ENCODE measurements around the gene NCLN. TPM values are rescaled to one million over a fixed set of nuclear protein-coding genes. Genes with fewer than 3 reads are reported as not detected.

NCLN gene
- polyA plus RNA-seq, 3 donors: 28.6 to 60.9 (median 34.5) TPM

DNA sequence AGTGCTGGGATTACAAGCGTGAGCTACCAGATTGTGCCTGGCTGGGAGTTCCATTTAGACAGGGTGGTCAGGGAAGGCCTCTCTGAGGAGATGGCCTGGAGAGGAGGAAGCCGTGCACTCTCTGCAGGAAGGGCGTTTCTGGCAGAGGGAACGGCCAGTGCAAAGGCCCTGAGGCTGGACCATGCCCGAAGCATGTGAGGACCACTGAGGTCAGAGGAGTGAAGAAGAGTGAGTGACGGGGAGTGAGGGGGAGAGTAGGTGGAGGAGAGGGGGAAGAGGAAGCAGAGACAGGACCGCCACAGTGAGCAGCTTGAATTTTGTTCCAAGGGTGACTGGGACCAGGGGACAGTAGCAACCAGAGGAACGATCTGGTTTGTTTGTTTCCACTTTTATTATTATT lies 71.3 kb downstream of the NCLN start:
- Mint-ChIP-seq H3K4me3 (no peak overlapping the region), H3K36me3 (no peaks in the 10 kb centered on the region), H3K27ac (no peak overlapping the region), H3K9me3 (peaks cover 3 to 13% (median 8%) of the 10 kb centered on the region in 7 donors), H3K27me3 (ENCODE audit: low read depth in 3 of 3) (peaks cover 5 to 8% (median 7%) of the 10 kb centered on the region in 3 donors), H3K4me1 (no peaks in the 10 kb centered on the region)
- Histone ChIP-seq H3K27ac (ENCODE audit: low read depth in 1 of 2, low read length in 2 of 2) (no peak overlapping the region), H3K36me3 (replicated peaks in 1 of 2; ENCODE audit: control insufficient read depth in 1 of 2, insufficient read depth in 2 of 2, low read length in 2 of 2) (no peaks in the 10 kb centered on the region), H4K20me1 (ENCODE audit: insufficient read depth, low read length) (no peaks in the 10 kb centered on the region), H2AFZ (ENCODE audit: insufficient read depth, low read depth, low read length, poor library complexity, severe bottlenecking) (no peak overlapping the region), H3K4me2 (replicated peaks; ENCODE audit: extremely low read depth, low read length, poor library complexity, severe bottlenecking) (no peak overlapping the region), H3K4me1 (ENCODE audit: control insufficient read depth in 1 of 2, insufficient read depth in 2 of 2, low read length in 2 of 2) (no peaks in the 10 kb centered on the region), H3K9ac (ENCODE audit: insufficient read depth, low read length, poor library complexity, severe bottlenecking) (no peak overlapping the region), H3K9me3 (replicated peaks in 1 of 2; ENCODE audit: control insufficient read depth in 1 of 2, insufficient read depth in 1 of 2, low read length in 2 of 2) (peaks cover 5 to 9% of the 10 kb centered on the region in 2 donors), H3K79me2 (ENCODE audit: insufficient read depth, low read length) (no peaks in the 10 kb centered on the region), H3K4me3 (replicated peaks in 1 of 3; ENCODE audit: low read depth in 2 of 3, low read length in 3 of 3) (no peak overlapping the region), H3K27me3 (ENCODE audit: control insufficient read depth in 2 of 2, insufficient read depth in 2 of 2, low read length in 2 of 2) (peaks cover 0 to 4% of the 10 kb centered on the region in 2 donors)
- WGBS (ENCODE audit: insufficient coverage): 89% methylated on average over 6 of the region's 8 CpGs
- TF ChIP-seq, protein P1, sequence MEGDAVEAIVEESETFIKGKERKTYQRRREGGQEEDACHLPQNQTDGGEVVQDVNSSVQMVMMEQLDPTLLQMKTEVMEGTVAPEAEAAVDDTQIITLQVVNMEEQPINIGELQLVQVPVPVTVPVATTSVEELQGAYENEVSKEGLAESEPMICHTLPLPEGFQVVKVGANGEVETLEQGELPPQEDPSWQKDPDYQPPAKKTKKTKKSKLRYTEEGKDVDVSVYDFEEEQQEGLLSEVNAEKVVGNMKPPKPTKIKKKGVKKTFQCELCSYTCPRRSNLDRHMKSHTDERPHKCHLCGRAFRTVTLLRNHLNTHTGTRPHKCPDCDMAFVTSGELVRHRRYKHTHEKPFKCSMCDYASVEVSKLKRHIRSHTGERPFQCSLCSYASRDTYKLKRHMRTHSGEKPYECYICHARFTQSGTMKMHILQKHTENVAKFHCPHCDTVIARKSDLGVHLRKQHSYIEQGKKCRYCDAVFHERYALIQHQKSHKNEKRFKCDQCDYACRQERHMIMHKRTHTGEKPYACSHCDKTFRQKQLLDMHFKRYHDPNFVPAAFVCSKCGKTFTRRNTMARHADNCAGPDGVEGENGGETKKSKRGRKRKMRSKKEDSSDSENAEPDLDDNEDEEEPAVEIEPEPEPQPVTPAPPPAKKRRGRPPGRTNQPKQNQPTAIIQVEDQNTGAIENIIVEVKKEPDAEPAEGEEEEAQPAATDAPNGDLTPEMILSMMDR (IDR thresholded peaks at IDR 0.05): no peak
- intact Hi-C loops (cut with micrococcal nuclease): no loop called here
- no peak for DNase-seq

Other genes with a start within 250 kb of the NCLN start
- 1 to 10 TPM in 2 of 3 donors, under 1 TPM in 1; 0.30 to 2.7 (median 1.0) TPM for gene ZNF77, start 241.0 kb upstream of the NCLN start, polyA plus RNA-seq
- gene TLE6, start 208.4 kb upstream of the NCLN start, polyA plus RNA-seq: not detected
- not detected for gene TLE2, start 156.7 kb upstream of the NCLN start, polyA plus RNA-seq
- 100 to 1,000 TPM in 1 of 3 donors, 10 to 100 TPM in 2; 27.5 to 309 (median 34.4) TPM for gene TLE5, start 123.4 kb upstream of the NCLN start, polyA plus RNA-seq
- gene GNA11, start 91.6 kb upstream of the NCLN start, polyA plus RNA-seq: 1 to 10 TPM in 1 of 3 donors, under 1 TPM in 2; 0.25 to 4.2 (median 0.37) TPM
- gene GNA15, start 49.9 kb upstream of the NCLN start, polyA plus RNA-seq: 10 to 100 TPM; 38.7 to 45.0 (median 41.3) TPM
- 100 to 1,000 TPM in 2 of 3 donors, 10 to 100 TPM in 1; 28.5 to 131 (median 105) TPM for gene S1PR4, start 7.2 kb upstream of the NCLN start, polyA plus RNA-seq
- not detected for gene CELF5, start 38.7 kb downstream of the NCLN start, polyA plus RNA-seq
- gene NFIC, start 180.7 kb downstream of the NCLN start, polyA plus RNA-seq: 10 to 100 TPM in 2 of 3 donors, 1 to 10 TPM in 1; 7.0 to 13.8 (median 11.5) TPM

Measured in CD14-positive monocyte (primary cell).